IMR-90 (cell line): Measurements from ENCODE around the gene MISP3.

Experiments used
- BHLHE40 ChIP-seq: fragments of 150-350 bp; IDR thresholded peaks from 2 replicates; pipeline ENCODE4 v1.6.1; 2016; ENCODE audit warnings: mild to moderate bottlenecking, low read depth, low read length
- CTCF ChIP-seq: conservative IDR thresholded peaks from 2 replicates; pipeline ENCODE4 v1.5.1; 2012; ENCODE audit warnings: mild to moderate bottlenecking, low read depth, low read length, improper control_type of control experiment
- MAFK ChIP-seq: IDR thresholded peaks from 2 replicates; pipeline ENCODE4 v1.6.1; 2012; ENCODE audit warnings: low read depth, low read length, improper control_type of control experiment
- POLR2A ChIP-seq: IDR thresholded peaks from 2 replicates; pipeline ENCODE4 v1.6.1; 2012; ENCODE audit warnings: mild to moderate bottlenecking, low read depth, low read length
- RAD21 ChIP-seq: IDR thresholded peaks from 2 replicates; pipeline ENCODE4 v1.6.1; 2012; ENCODE audit warnings: low read length, improper control_type of control experiment
- RCOR1 ChIP-seq: IDR thresholded peaks from 2 replicates; pipeline ENCODE4 v1.6.1; 2012; ENCODE audit warnings: mild to moderate bottlenecking, low read length, improper control_type of control experiment; ENCODE audit not compliant: insufficient replicate concordance

GRCh38 chr19:14120497-14120780 lies 47.9 kb downstream of the MISP3 start:
- TF ChIP-seq POLR2A = no peak
- TF ChIP-seq RAD21 = no peak
- no peak for TF ChIP-seq CTCF
- no peak for TF ChIP-seq BHLHE40
- TF ChIP-seq MAFK = no peak
- TF ChIP-seq RCOR1 = no peak
